ENCODE data around the gene CHD3. TPM values are rescaled to one million over a fixed set of nuclear protein-coding genes. Genes with fewer than 3 reads are reported as not detected.

Gene CHD3
- total and polyA plus RNA-seq, 5 donors: 31.2 to 45.3 (median 37.3) TPM

DNA sequence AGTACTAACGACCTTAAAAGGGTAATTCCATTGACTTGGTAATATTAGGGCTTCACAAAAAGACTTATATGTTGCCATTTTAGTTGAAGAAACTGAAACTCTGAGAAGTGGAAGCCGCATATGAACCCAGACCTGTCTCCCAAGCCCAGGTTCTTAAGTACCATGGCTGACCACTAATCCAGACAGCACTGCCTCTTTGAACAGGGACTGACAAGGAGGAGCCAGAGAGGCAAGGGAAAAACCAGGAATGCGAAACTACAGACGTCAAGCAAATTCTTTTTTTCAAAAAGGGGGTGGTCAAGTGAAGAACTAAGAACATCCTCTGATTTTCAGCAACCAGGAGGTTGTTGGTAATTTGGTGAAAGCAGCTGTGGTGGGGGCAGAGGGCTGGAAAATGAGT, 15.5 kb upstream of the CHD3 start:
- ATAC-seq (no peak), DNase-seq (no peak)
- H3K4me3 ChIP-seq (ENCODE audit: low read length): no peak overlapping the region
- H3K27ac ChIP-seq (ENCODE audit: low read length): no peak overlapping the region
- 71% methylated on average over 4 of the region's 4 CpGs for WGBS
- H3K9me3 ChIP-seq (ENCODE audit: control insufficient read depth, low read length): no peaks in the 10 kb centered on the region
- H3K27me3 ChIP-seq (ENCODE audit: control insufficient read depth, insufficient read depth): no peaks in the 10 kb centered on the region
- no peaks in the 10 kb centered on the region for H3K4me1 ChIP-seq (ENCODE audit: control insufficient read depth, insufficient read depth, low read length)
- intact Hi-C loops (cut with DNase I): no loop called here

DNA sequence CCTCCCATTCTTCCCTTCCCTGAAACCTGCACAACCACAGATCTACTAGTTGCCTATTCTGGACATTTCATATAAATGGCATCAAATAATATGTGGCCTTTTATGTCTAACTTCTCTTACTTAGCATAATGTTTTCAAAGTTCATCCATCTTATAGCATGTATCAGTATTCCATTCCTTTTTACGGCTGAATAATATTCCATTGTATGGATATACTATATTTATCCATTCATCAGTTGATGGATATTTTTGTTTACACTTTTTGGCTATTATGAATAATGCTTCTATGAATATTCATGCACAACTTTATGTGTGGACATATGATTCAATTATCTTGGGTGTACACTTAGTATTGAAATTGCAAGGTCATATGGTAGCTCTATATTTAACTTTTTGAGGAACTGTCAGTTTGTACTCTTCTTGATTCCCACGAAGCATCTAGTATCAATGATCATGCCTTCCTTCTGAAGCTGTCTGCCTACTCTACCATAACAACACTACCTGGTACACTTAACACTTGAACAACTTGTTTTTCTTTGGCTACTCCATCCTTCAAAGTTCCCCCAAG, 12.7 kb upstream of the CHD3 start:
- no peak for DNase-seq
- Histone ChIP-seq H3K4me3 (ENCODE audit: low read length) (no peak overlapping the region), H3K4me1 (ENCODE audit: control insufficient read depth, insufficient read depth, low read length) (no peaks in the 10 kb centered on the region), H3K27ac (ENCODE audit: low read length) (no peak overlapping the region), H3K9me3 (ENCODE audit: control insufficient read depth, low read length) (no peaks in the 10 kb centered on the region), H3K27me3 (ENCODE audit: control insufficient read depth, insufficient read depth) (no peaks in the 10 kb centered on the region)
- WGBS: 81% methylated on average over 2 of the region's 2 CpGs
- no peak for ATAC-seq
- intact Hi-C loops (cut with DNase I): no loop called here

DNA sequence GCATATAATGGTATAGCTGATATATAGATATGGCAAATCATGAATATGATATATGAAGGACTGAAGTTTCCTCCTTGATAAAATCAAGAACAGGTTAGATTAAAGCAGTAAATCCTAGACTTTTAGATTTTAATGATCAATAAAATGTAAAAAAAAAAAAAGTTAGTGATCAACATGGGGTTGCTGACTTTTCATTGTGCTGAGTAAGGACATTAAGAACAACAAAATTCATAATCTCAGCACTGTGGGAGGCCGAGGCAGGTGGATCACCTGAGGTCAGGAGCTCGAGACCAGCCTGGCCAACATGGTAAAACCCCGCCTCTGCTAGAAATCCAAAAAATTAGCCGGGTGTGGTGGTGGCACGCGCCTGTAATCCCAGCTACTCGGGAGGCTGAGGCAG, 10.4 kb upstream of the CHD3 start:
- Histone ChIP-seq H3K4me1 (ENCODE audit: control insufficient read depth, insufficient read depth, low read length) (no peaks in the 10 kb centered on the region), H3K4me3 (ENCODE audit: low read length) (no peak overlapping the region), H3K27me3 (ENCODE audit: control insufficient read depth, insufficient read depth) (no peaks in the 10 kb centered on the region), H3K27ac (ENCODE audit: low read length) (no peak overlapping the region), H3K9me3 (ENCODE audit: control insufficient read depth, low read length) (no peaks in the 10 kb centered on the region)
- intact Hi-C loops (cut with DNase I): no loop called here
- no peak for ATAC-seq
- no peak for DNase-seq
- 96% methylated on average over 7 of the region's 7 CpGs for WGBS

DNA sequence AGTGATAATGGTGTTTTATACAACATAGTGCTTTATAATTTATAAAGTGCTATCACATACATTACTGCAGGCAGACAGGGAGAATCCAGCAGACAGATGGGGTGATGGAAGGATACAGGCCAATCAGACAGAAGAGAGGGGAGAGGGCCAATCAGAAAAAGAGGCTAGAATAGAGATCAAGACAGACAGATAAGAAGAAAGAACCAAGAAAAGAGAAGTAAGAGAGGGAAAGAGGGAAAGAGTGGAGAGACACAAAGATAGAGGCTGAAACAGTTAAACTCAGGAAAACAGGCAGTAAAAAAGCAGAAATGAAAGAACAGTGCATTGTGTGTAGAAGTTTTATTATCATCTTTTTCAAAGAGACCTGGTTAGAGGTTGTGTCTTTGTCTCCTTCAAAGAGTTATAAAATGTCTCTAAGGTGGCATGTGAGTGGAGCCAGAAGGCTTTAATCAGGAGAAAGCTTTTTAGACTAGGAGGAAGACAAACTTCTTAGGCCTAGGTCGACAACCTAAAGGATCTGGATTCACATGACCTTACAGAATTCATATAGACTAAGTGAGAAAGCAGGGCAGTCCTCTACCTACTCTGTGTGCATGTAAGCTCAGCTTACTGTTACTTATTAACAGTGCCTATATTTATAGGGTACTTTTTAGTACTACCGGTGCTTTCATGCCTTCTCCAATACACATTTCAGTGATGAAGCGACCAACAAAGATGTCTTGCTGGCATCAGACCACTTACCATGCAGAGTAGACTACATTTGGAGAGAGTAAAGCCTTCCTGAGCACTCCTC, 8.3 kb upstream of the CHD3 start:
- intact Hi-C loops (cut with DNase I): no loop called here
- ATAC-seq: no peak
- H3K4me3 ChIP-seq (ENCODE audit: low read length): no peak overlapping the region
- no peak for DNase-seq
- H3K27me3 ChIP-seq (ENCODE audit: control insufficient read depth, insufficient read depth): no peaks in the 10 kb centered on the region
- H3K9me3 ChIP-seq (ENCODE audit: control insufficient read depth, low read length): no peaks in the 10 kb centered on the region
- WGBS: 76% methylated on average over 3 of the region's 3 CpGs
- H3K4me1 ChIP-seq (ENCODE audit: control insufficient read depth, insufficient read depth, low read length): no peaks in the 10 kb centered on the region
- no peak overlapping the region for H3K27ac ChIP-seq (ENCODE audit: low read length)

DNA sequence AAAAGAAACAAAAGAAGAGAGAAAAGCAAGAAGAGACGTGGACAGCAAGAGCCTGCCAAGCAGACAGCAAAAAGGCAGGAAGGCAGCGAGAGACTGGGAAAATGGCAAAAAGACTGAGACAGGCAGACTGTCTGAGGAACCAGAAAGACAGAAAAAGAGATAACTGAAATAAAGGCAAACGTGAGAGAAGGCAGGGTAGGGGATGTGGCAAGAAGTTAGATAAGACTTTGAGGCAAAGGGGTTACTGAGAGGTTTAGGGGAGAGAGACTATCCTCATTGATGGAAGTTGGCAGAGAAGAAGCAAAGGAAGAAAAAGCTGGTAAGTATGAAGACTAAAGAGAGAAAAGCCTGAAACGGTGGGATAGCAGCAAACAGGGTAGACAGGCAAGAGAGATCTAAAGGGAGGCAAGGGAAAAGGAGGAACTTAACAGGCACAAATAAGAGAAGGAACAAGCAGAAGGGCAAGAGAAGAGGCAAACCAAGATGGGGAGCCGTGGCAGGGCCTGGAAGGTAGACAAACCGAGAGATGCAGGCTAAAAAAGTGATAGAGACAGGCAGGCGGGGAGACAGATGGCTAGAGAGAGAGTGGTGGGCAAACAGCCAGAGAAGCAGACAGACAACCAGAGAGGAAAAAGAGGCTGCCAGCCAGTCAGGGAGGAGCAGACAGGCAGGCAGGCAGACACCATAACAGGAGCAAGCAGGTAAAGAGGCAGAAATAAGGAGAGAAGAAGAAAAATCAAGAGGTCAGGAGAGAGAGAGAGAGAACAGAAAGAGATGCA, 7.1 kb upstream of the CHD3 start:
- ATAC-seq (no peak), DNase-seq (no peak)
- Histone ChIP-seq H3K4me1 (ENCODE audit: control insufficient read depth, insufficient read depth, low read length) (no peaks in the 10 kb centered on the region), H3K27me3 (ENCODE audit: control insufficient read depth, insufficient read depth) (no peaks in the 10 kb centered on the region), H3K27ac (ENCODE audit: low read length) (no peak overlapping the region), H3K4me3 (ENCODE audit: low read length) (no peak overlapping the region), H3K9me3 (ENCODE audit: control insufficient read depth, low read length) (no peaks in the 10 kb centered on the region)
- intact Hi-C loops (cut with DNase I): no loop called here
- 39% methylated on average over 7 of the region's 7 CpGs for WGBS

DNA sequence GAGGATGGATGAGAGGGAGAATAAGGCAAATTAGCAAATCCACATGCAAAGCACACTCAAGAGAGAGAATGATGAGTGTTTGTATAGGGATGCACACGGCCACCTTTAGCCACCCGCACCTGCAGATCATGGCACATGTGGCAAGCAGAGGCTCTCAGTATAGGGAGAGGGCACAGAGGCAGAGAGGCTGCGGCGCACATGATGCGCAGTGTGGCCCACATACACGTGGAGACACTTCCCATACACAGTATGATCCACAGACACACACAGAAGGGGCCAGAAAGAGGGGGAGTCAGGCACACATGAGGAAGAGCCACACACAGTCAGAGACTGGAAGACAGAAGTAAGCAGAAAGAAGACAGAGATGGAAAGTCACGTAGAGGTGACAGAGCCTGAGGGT, 6.5 kb upstream of the CHD3 start:
- 59% methylated on average over 7 of the region's 7 CpGs for WGBS

DNA sequence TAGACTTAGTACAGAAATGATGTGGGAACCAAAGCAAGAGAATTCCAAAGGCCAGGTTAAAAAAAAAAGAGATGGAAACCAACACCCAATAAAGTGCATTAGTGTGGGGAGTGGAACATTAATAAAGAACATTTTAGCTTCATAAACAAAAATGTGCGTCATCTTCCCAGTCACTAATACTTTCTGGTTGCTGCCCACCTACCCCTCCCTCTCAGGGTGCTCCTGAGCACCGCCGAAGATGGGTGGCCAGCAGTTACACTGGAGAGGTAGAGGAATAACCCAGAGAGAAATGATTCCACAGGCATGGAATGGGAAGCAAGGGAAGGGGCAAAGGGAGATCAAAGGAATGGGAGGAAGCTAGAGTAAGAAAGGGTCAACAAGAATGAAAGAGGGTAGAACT, 6.0 kb upstream of the CHD3 start:
- Histone ChIP-seq H3K4me1 (ENCODE audit: control insufficient read depth, insufficient read depth, low read length) (peaks cover 4% of the 10 kb centered on the region), H3K4me3 (ENCODE audit: low read length) (no peak overlapping the region), H3K27me3 (ENCODE audit: control insufficient read depth, insufficient read depth) (no peaks in the 10 kb centered on the region), H3K27ac (ENCODE audit: low read length) (no peak overlapping the region), H3K9me3 (ENCODE audit: control insufficient read depth, low read length) (no peaks in the 10 kb centered on the region)
- no peak for ATAC-seq
- 86% methylated on average over 3 of the region's 3 CpGs for WGBS
- DNase-seq: no peak
- intact Hi-C loops (cut with DNase I): no loop called here

More for the DNA sequence above, 6.5 kb upstream of the CHD3 start:
- ATAC-seq (no peak), DNase-seq (no peak)
- H3K4me3 ChIP-seq (ENCODE audit: low read length): no peak overlapping the region
- H3K27ac ChIP-seq (ENCODE audit: low read length): no peak overlapping the region
- no peaks in the 10 kb centered on the region for H3K9me3 ChIP-seq (ENCODE audit: control insufficient read depth, low read length)
- no peaks in the 10 kb centered on the region for H3K27me3 ChIP-seq (ENCODE audit: control insufficient read depth, insufficient read depth)
- peaks cover 4% of the 10 kb centered on the region for H3K4me1 ChIP-seq (ENCODE audit: control insufficient read depth, insufficient read depth, low read length)
- intact Hi-C loops (cut with DNase I): no loop called here

DNA sequence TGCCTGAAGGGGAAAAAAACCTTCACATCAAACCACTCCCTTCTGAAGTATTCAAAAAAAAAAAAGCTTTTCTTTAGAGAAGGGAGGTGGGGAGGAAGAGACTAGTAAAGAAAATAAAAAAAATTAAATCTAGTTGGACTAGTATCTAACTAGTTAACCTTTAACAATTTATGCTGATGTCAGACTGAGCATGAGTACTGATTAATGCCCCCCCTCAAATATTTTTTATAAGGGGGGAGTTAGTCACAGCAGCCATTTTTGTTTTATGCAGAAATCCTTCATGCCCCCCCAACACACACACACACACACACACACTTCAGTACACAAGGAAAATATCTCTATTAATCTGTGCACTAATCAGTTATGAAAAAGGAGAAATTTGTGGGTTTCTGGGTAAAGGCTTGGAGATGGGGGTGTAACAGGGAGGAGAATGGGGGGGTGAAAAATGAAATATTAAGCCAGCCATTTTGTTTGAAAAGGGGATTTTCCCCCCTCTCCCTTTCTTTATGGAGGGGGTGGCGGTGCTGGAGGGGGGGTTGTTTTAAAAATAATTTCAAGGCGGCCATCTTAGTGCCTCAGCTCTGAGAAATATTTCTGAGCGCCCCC, 4.7 kb upstream of the CHD3 start:
- H3K4me3 ChIP-seq (ENCODE audit: low read length): peak overlapping the region; percentile 20
- no peak for DNase-seq
- intact Hi-C loops (cut with DNase I): no loop called here
- H3K27ac ChIP-seq (ENCODE audit: low read length): no peak overlapping the region
- H3K27me3 ChIP-seq (ENCODE audit: control insufficient read depth, insufficient read depth): no peaks in the 10 kb centered on the region
- ATAC-seq: no peak
- H3K9me3 ChIP-seq (ENCODE audit: control insufficient read depth, low read length): no peaks in the 10 kb centered on the region
- H3K4me1 ChIP-seq (ENCODE audit: control insufficient read depth, insufficient read depth, low read length): peaks cover 12% of the 10 kb centered on the region
- WGBS: 24% methylated on average over 3 of the region's 3 CpGs

DNA sequence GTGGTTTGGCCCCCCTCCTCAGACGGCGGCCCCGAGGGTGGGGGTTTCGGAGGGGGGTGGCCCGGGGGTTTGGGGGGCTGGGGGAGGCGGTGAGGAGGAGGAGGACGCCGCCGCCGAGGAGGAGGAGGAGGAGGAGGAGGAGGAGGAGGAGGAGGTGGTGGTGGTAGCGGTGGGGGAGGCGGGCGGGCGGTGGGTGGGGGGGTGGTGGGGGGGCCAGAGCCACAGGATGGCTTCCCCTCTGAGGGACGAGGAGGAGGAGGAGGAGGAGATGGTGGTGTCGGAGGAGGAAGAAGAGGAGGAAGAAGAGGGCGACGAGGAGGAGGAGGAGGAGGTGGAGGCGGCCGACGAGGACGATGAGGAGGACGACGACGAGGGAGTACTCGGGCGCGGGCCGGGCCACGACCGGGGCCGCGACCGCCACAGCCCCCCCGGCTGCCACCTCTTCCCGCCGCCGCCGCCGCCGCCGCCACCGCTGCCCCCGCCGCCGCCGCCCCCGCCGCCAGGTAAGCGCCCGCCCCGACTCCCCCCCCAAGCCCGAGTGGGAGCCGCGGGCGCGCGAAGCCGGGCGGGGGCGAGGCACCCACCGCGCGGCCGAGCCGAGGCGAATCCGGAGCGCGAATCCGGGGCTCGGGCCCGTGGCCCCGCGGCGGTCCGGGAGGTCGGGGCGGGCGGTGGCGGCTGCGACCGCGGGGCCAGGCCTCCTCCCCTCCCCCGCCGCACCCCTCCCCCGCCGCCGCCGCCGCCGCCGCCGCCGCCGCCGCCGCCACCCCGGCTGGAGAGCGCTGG, 3.8 kb upstream of the CHD3 start:
- 5% methylated on average over 77 of the region's 100 CpGs for WGBS
- peaks cover 15% of the 10 kb centered on the region for H3K4me1 ChIP-seq (ENCODE audit: control insufficient read depth, insufficient read depth, low read length)
- intact Hi-C loops (cut with DNase I): no loop called here
- H3K27me3 ChIP-seq (ENCODE audit: control insufficient read depth, insufficient read depth): no peaks in the 10 kb centered on the region
- ATAC-seq: no peak
- H3K4me3 ChIP-seq (ENCODE audit: low read length): peak overlapping the region; percentile 76
- H3K27ac ChIP-seq (ENCODE audit: low read length): peak overlapping the region; percentile 57
- peak; percentile 38 to 62 (median 59) for DNase-seq
- no peaks in the 10 kb centered on the region for H3K9me3 ChIP-seq (ENCODE audit: control insufficient read depth, low read length)

DNA sequence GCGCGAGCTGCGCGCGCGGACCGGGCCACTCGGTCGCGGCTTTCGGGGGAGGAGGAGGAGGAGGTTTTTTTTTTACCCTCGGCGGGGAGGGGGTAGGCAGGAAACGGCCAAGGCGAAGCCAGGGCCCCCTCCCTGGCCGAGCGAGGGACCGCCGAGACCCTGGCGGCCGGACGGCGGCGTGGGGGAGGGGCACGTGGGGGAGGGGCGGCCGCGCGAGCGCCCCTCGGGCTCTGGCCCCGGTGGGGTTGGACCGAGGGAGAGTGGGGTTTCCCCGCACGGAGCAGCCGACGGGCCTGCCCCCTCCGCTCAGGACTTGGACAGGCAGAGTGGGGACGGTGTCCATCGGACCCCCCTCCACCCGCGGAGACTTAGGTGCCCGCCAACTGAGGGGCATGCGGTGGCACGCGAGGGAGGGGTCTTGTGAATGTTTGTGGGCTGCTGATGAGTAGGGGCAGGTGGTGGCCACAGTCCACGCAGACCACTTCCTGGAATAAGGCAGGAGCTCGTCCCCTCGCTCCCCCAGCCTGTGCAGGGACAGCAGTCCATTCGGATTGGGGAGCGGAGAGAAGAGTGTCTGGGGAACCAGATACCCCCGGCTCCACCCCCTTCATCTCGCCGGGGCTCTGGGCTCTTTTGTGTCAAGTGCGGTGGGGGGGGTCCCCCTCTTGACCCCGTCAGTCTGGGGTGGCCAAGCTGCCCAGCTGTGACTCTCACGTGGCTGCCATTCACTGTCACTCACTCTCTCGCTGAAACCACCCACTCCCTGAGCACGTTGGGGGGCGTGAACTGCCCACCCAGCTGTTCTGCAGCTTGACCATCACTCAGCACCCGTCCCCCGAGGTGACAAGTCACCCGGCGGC, 3.0 kb upstream of the CHD3 start:
- H3K9me3 ChIP-seq (ENCODE audit: control insufficient read depth, low read length): no peaks in the 10 kb centered on the region
- H3K27ac ChIP-seq (ENCODE audit: low read length): peak overlapping the region; percentile 36
- peaks cover 16% of the 10 kb centered on the region for H3K4me1 ChIP-seq (ENCODE audit: control insufficient read depth, insufficient read depth, low read length)
- DNase-seq (peak; percentile 47 to 78 (median 77)), ATAC-seq (peak in 1 of 2 donors; percentile 0)
- no peaks in the 10 kb centered on the region for H3K27me3 ChIP-seq (ENCODE audit: control insufficient read depth, insufficient read depth)
- intact Hi-C loops (cut with DNase I): no loop called here
- H3K4me3 ChIP-seq (ENCODE audit: low read length): peak overlapping the region; percentile 76
- under 1% methylated on average over 64 of the region's 64 CpGs for WGBS
